ENCODE results near the gene INHBB. TPM values are rescaled to one million over a fixed set of nuclear protein-coding genes. Genes with fewer than 3 reads are reported as not detected.

Gene INHBB
- total RNA-seq, 1 donor from 2014 or later = 8.1 TPM

DNA sequence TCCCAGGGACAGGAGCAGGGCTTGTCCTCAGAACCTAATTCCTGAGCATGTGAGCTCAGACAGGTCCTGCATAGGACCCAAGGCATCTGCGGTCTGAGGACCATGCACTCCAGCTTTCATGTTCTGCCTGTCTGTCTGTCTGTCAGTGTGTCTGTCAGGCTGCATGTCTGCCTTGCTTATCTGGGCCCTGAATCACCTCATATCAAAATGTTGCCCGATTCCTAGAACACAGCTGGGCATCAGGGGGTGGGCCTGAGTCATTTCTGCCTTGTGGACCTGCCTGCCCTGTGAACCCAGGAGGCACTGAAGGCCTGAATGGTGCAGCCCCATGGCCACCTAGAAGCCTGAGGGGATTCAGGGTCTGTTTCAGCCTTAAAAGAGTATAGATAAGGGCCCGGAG is 22.1 kb downstream of the INHBB start:
- no peak for TF ChIP-seq CTCF (IDR thresholded peaks at IDR 0.05)
- intact Hi-C loops (cut with DNase I) = loop anchor here (5.0 kb wide), 1 partner anchor 456 kb away; no protein-coding TSS in a partner anchor
- DNase-seq (ENCODE audit: low spot score in 2 of 2) = no peak
- no peak overlapping the region for H3K27ac ChIP-seq
- no peaks in the 10 kb centered on the region for H3K4me1 ChIP-seq
- no peaks in the 10 kb centered on the region for H3K36me3 ChIP-seq
- no peaks in the 10 kb centered on the region for H3K9me3 ChIP-seq
- H3K27me3 ChIP-seq = no peaks in the 10 kb centered on the region
- H3K4me3 ChIP-seq = no peak overlapping the region

DNA sequence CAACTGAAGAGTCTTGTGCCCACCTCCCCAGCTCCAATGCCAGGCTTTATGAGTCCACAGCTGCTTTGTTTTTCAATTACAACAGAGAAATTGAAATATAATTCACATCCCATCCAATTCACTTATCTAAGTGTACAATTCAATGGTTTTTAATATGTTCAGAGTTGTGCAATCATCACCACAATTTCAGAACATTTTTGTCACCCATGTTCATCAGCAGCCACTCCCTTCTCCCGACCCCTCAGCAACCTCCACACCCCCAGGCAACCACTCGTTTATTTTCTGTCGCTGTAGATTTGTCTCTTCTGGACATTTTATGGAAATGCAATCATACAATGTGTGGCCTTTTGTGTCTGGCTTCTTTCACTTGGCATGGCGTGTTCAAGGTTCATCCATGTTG is 23.3 kb downstream of the INHBB start:
- no peak for TF ChIP-seq CTCF (IDR thresholded peaks at IDR 0.05)
- no peaks in the 10 kb centered on the region for H3K4me1 ChIP-seq
- no peaks in the 10 kb centered on the region for H3K9me3 ChIP-seq
- H3K4me3 ChIP-seq = no peak overlapping the region
- no peaks in the 10 kb centered on the region for H3K27me3 ChIP-seq
- H3K27ac ChIP-seq = no peak overlapping the region
- intact Hi-C loops (cut with DNase I) = loop anchor here (5.0 kb wide), 1 partner anchor 457 kb away; no protein-coding TSS in a partner anchor
- DNase-seq (ENCODE audit: low spot score in 2 of 2) = no peak
- no peaks in the 10 kb centered on the region for H3K36me3 ChIP-seq

DNA sequence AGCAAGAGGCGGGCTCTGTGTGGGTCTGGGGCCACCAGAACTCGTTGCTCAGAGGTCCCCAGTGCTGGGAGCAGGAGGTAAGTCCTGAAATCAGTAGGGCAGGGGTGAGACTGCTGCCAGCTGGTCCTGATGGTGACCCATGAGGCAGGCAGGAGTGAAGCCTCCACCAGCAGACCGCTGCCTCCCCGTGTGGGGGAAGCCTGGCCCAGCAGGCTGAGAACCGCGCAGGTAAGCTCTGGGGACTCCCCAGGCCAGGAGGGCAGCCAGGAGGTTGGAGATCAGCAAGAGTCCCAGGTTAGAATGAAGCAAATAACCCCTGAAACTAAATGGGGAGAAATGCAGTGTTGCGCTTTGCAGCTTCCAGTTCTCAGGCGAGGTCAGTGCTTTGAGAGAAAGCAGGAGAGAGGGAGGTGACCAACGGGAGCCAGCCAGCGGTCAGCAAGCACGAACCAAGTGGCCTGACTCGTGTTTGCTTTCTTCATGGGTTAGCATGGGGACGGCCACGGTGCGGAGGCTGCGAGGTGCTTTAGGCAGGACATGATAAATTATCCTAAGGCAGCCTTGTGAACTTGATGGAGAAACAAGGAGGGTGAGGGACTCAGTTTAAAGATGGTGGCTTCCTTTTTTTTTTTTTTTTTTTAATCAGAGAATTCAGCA is 26.2 kb downstream of the INHBB start:
- H3K36me3 ChIP-seq = no peaks in the 10 kb centered on the region
- no peak for DNase-seq (ENCODE audit: low spot score in 2 of 2)
- no peak overlapping the region for H3K4me3 ChIP-seq
- H3K27ac ChIP-seq = no peak overlapping the region
- TF ChIP-seq CTCF (IDR thresholded peaks at IDR 0.05) = no peak
- no peaks in the 10 kb centered on the region for H3K4me1 ChIP-seq
- H3K9me3 ChIP-seq = no peaks in the 10 kb centered on the region
- intact Hi-C loops (cut with DNase I) = no loop called here
- no peaks in the 10 kb centered on the region for H3K27me3 ChIP-seq

GRCh38 chr2:120372816-120373215 is 26.9 kb downstream of the INHBB start:
- Histone ChIP-seq H3K36me3 (no peaks in the 10 kb centered on the region), H3K27me3 (no peaks in the 10 kb centered on the region), H3K4me1 (no peaks in the 10 kb centered on the region), H3K27ac (no peak overlapping the region), H3K4me3 (no peak overlapping the region), H3K9me3 (no peaks in the 10 kb centered on the region)
- intact Hi-C loops (cut with DNase I) = no loop called here
- TF ChIP-seq CTCF (IDR thresholded peaks at IDR 0.05) = no peak
- DNase-seq (ENCODE audit: low spot score in 2 of 2) = no peak

DNA sequence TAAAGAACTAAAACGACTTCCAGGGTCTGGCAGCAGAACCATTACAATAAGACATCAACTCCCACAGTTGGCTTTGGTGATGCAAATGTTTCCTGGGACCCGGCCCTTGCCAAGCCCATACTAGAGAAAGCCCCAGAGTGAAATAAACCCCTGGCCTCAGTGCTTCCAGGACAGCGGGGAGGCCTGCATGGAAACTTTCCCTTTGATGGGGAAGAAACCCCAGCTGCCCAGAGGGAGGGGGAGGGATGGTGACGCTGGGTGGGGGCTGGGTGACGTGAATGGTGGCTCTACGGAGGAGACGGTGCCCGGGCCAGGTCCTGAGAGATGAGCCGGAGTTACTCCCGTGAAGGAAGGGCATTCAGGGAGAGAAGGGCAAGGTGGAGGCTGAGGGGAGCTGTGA is 27.5 kb downstream of the INHBB start:
- Histone ChIP-seq H3K27me3 (no peaks in the 10 kb centered on the region), H3K36me3 (no peaks in the 10 kb centered on the region), H3K9me3 (no peaks in the 10 kb centered on the region), H3K4me3 (no peak overlapping the region), H3K27ac (no peak overlapping the region), H3K4me1 (no peaks in the 10 kb centered on the region)
- intact Hi-C loops (cut with DNase I) = no loop called here
- no peak for DNase-seq (ENCODE audit: low spot score in 2 of 2)
- TF ChIP-seq CTCF (IDR thresholded peaks at IDR 0.05) = no peak

DNA sequence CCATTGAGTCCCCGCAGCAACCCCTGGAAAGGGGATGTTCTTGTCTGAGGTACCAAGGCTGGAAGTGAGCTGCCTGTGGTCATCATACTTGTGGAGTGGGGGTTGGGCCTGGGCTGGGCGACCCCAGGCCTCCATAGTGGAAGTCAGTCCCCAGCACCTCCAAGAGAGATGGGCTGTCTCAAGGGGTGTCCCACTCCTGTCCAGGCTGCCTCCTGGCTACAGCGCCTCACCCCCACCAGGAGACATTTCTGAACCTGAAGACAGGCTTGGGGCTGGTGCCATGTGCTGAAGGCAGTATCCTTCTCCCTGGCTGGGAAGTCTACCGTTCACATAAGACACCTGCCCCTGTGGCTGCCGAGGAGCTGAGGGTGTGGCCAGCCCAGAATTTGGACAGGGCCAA is 28.9 kb downstream of the INHBB start:
- H3K4me1 ChIP-seq = no peaks in the 10 kb centered on the region
- no peak for TF ChIP-seq CTCF (IDR thresholded peaks at IDR 0.05)
- H3K9me3 ChIP-seq = no peaks in the 10 kb centered on the region
- no peak for DNase-seq (ENCODE audit: low spot score in 2 of 2)
- intact Hi-C loops (cut with DNase I) = no loop called here
- H3K36me3 ChIP-seq = no peaks in the 10 kb centered on the region
- H3K4me3 ChIP-seq = no peak overlapping the region
- no peaks in the 10 kb centered on the region for H3K27me3 ChIP-seq
- H3K27ac ChIP-seq = no peak overlapping the region
